ENCODE measurements around the gene TRIM65. TPM values are rescaled to one million over a fixed set of nuclear protein-coding genes. Genes with fewer than 3 reads are reported as not detected.

Gene TRIM65
- total and polyA plus RNA-seq, 2 of the 4 experiments (the other 2 are of a cell fraction): 7.9 to 10.6 TPM

DNA sequence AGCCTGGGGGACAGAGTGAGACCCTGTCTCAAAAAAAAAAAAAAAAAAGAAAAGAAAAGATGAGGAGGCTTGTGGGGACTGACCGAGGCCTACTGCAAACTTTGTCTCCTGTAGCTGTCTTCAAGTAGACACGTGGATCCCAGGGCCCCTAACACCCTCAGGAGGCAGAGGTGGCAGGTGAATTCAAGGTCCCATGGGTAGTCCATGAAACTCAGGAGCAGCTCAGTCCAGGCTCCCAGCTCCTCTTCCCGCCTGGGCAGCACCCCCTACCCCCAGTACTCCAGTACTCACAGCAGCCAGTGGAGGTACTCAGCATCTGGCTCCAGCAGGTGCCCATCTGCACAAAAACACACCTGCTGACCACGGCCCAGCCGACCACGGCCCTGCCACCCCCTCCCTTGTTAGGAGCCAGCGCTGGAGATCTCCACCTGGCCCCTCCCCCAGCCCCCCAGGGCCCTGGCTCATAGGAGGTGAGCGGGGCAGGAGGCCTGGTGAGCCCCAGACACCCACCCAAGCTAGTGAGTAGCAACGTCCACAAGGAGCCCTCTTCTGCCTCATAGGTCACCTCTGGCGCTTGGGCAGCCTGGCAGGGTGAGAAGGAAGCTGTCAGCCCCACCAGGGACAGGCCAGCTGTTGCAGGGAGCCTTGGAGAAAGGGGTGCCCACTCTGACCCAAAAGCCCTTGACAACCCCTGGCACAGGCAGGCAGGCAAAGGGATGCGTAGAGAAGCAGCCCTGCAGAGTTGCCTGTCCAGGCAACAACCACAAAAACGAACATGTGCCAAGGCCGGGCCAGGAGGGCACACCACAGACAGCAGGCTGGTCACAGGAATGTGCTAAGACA, 4.2 kb upstream of the TRIM65 start (continued):
- TF ChIP-seq, protein P1, sequence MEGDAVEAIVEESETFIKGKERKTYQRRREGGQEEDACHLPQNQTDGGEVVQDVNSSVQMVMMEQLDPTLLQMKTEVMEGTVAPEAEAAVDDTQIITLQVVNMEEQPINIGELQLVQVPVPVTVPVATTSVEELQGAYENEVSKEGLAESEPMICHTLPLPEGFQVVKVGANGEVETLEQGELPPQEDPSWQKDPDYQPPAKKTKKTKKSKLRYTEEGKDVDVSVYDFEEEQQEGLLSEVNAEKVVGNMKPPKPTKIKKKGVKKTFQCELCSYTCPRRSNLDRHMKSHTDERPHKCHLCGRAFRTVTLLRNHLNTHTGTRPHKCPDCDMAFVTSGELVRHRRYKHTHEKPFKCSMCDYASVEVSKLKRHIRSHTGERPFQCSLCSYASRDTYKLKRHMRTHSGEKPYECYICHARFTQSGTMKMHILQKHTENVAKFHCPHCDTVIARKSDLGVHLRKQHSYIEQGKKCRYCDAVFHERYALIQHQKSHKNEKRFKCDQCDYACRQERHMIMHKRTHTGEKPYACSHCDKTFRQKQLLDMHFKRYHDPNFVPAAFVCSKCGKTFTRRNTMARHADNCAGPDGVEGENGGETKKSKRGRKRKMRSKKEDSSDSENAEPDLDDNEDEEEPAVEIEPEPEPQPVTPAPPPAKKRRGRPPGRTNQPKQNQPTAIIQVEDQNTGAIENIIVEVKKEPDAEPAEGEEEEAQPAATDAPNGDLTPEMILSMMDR (conservative IDR thresholded peaks at IDR 0.05; ENCODE audit: low read depth, low read length): no peak

Data from IMR-90 (cell line).